HepG2 (cell line): ENCODE data around the gene OR10AD1. TPM values are rescaled to one million over a fixed set of nuclear protein-coding genes. Genes with fewer than 3 reads are reported as not detected.

Experiments
- ATAC-seq: fragments of 200-7000 bp; cut with Tn5 transposase; 3 replicates; pipeline ENCODE4 v1.9.1; 2020; ENCODE audit warnings: mild to moderate bottlenecking, moderate library complexity
- BruUV-seq: library from RNA; stranded (reverse); fragments of 400-500 nt; replicated peaks from 2 replicates; lab custom pipeline; 2021; lab: Mats Ljungman, UMichigan
- CTCF ChIA-PET: fragments of 300-600 bp; formaldehyde crosslinking; extraction: SDS; loops from one replicate; lab custom pipeline; 2021; ENCODE audit warnings: low total read pairs, inconsistent platforms, low intra/inter-chr PET ratio; lab: Yijun Ruan, JAX
- POLR2A ChIA-PET: fragments of 350-600 bp; sonication (Branson Sonifier 250); formaldehyde crosslinking; loops from one replicate; lab custom pipeline; 2020; ENCODE audit warnings: antibody characterized with exemption, inconsistent platforms; lab: Yijun Ruan, JAX
- DNase-seq: peaks from one replicate; pipeline ENCODE4 v3.0.0-alpha.2; 2015; ENCODE audit warnings: low spot score
- FAIRE-seq: peaks from 3 replicates; lab custom pipeline; 2011; peaks lifted over from hg19 to GRCh38; lab: Jason Lieb, UNC
- H2AFZ ChIP-seq: one replicate; pipeline ENCODE4 v1.6.1; 2011; ENCODE audit warnings: low read length, inconsistent platforms
- H3K27ac ChIP-seq: fragments of 300-600 bp; 3 replicates; pipeline ENCODE4 v1.8.0; 2011; ENCODE audit warnings: mixed run types, mild to moderate bottlenecking, mixed read lengths, low read length, inconsistent platforms; ENCODE audit not compliant: insufficient read depth; ENCODE audit errors: extremely low read length
- H3K27me3 ChIP-seq, 2 experiments: fragments of 200-600 bp in 1 of 2; 2 replicates in 1 of 2; 3 replicates in 1 of 2; pipeline versions ENCODE4 v1.6.0 to v1.8.0; 2011; ENCODE audit warnings: low read length in 2 of 2, mild to moderate bottlenecking in 2 of 2, moderate library complexity in 2 of 2, inconsistent platforms in 1 of 2; ENCODE audit not compliant: insufficient read depth in 2 of 2, control insufficient read depth in 1 of 2
- H3K36me3 ChIP-seq, 2 experiments: fragments of 200-600 bp in 1 of 2; replicated peaks in 1 of 2; 2 replicates in 1 of 2; 3 replicates in 1 of 2; pipeline versions ENCODE4 v1.5.1 to v1.8.0; 2011; ENCODE audit warnings: low read length in 2 of 2, inconsistent platforms in 1 of 2; ENCODE audit not compliant: insufficient read depth in 2 of 2, control insufficient read depth in 1 of 2
- H3K4me1 ChIP-seq: 2 replicates; pipeline ENCODE4 v1.5.1; 2012; ENCODE audit warnings: low read length, inconsistent platforms; ENCODE audit not compliant: insufficient read depth
- H3K4me2 ChIP-seq: 2 replicates; pipeline ENCODE4 v1.6.0; 2011; ENCODE audit warnings: low read depth, low read length, inconsistent platforms
- H3K4me3 ChIP-seq, 3 experiments: fragments of 200-600 bp in 1 of 3; sonication (generic), shearing (Covaris generic) in 1 of 3; replicated peaks in 1 of 3; 2 replicates each; pipeline ENCODE4 v1.5.1; 2011 to 2016; ENCODE audit warnings: low read length in 3 of 3, inconsistent platforms in 2 of 3, low read depth in 2 of 3, mild to moderate bottlenecking in 2 of 3, control low read depth in 1 of 3, mixed read lengths in 1 of 3; ENCODE audit not compliant: insufficient read depth in 1 of 3
- H3K79me2 ChIP-seq: one replicate; pipeline ENCODE4 v1.6.1; 2011; ENCODE audit warnings: low read length, inconsistent platforms; ENCODE audit not compliant: insufficient read depth
- H3K9ac ChIP-seq: 2 replicates; pipeline ENCODE4 v1.6.0; 2011; ENCODE audit warnings: mild to moderate bottlenecking, low read depth, low read length, inconsistent platforms; ENCODE audit not compliant: insufficient read depth
- H3K9me3 ChIP-seq: 2 replicates; pipeline ENCODE4 v1.5.1; 2012; ENCODE audit warnings: mild to moderate bottlenecking, low read length
- H4K20me1 ChIP-seq: 2 replicates; pipeline ENCODE4 v1.6.0; 2011; ENCODE audit warnings: inconsistent platforms, mild to moderate bottlenecking, low read length, moderate library complexity; ENCODE audit not compliant: insufficient read depth
- BATF2 ChIP-seq: sonication (generic); formaldehyde crosslinking; IDR thresholded peaks from 2 replicates; pipeline ENCODE4 v1.8.0; 2022; ENCODE audit warnings: mild to moderate bottlenecking, missing genetic modification reagents, moderate library complexity
- CREM ChIP-seq, 2 experiments: sonication (generic) in 1 of 2; formaldehyde crosslinking in 1 of 2; IDR thresholded peaks; 2 replicates each; pipeline versions ENCODE4 v1.4.0 to v1.6.1; 2016 to 2020; ENCODE audit warnings: antibody characterized with exemption in 1 of 2, mild to moderate bottlenecking in 1 of 2, missing genetic modification reagents in 1 of 2
- GFI1 ChIP-seq: sonication (generic); formaldehyde crosslinking; IDR thresholded peaks from 2 replicates; pipeline ENCODE4 v1.5.0; 2020; ENCODE audit warnings: missing genetic modification reagents, mild to moderate bottlenecking, borderline replicate concordance
- JUNB ChIP-seq: sonication (generic); formaldehyde crosslinking; IDR thresholded peaks from 2 replicates; pipeline ENCODE4 v1.8.0; 2022; ENCODE audit warnings: missing genetic modification reagents, mild to moderate bottlenecking, borderline replicate concordance
- NFRKB ChIP-seq: fragments of 450-650 bp; IDR thresholded peaks from 2 replicates; pipeline ENCODE4 v1.6.1; 2017
- TEF ChIP-seq: sonication (generic); formaldehyde crosslinking; IDR thresholded peaks from 2 replicates; pipeline ENCODE4 v1.5.0; 2020; ENCODE audit warnings: missing genetic modification reagents
- WGBS: methylation state at CpG from one replicate; pipeline ENCODE4 v1.1.6; 2017; ENCODE audit warnings: low lambda C conversion rate; 5-methylcytosine and 5-hydroxymethylcytosine counted together
- in situ Hi-C: cut with HindIII; loops from 2 replicates; pipeline ENCODE4 v1.10.0; 2017; ENCODE audit warnings: low pct_unique_long_range_greater_than_20kb; ENCODE audit not compliant: extremely low pct_ligation_motif_present
- intact Hi-C: fragments of 100-400 bp; cut with micrococcal nuclease; formaldehyde crosslinking; loops from one replicate; pipeline ENCODE4 v1.10.0; 2022; ENCODE audit not compliant: unreplicated experiment
- polyA plus RNA-seq, 8 experiments: library from polyadenylated mRNA; depleted of rRNA in 3 of 8; stranded (reverse) in 7 of 8; unstranded in 1 of 8; fragments of >200 nt; fragmentation: Illumina TruSeq in 4 of 8; extraction: Trizol in 4 of 8; gene quantifications; 2 replicates each; pipeline versions ENCODE4 v1.2.1 to v1.2.3, GENCODE V29; 2011 to 2016; ENCODE audit warnings: low read depth in 4 of 8, missing spikeins in 1 of 8, mixed read lengths in 1 of 8; ENCODE audit not compliant: insufficient read depth in 1 of 8
- total RNA-seq, 5 experiments: library from RNA; depleted of rRNA; stranded (reverse); fragments of >200 nt; fragmentation: Illumina TruSeq; extraction: Trizol; gene quantifications; 2 replicates each; pipeline ENCODE4 v1.2.3, GENCODE V29; 2016; ENCODE audit warnings: low read depth in 1 of 5

Gene OR10AD1
- total and polyA plus RNA-seq, 2 of the 13 experiments (the other 11 are each of a cell fraction or from before 2014, with no cell fraction given) = not detected

GRCh38 chr12:48169011-48169410 lies 34.1 kb downstream of the OR10AD1 start:
- Histone ChIP-seq H3K27me3 (no peaks in the 10 kb centered on the region), H2AFZ (no peak overlapping the region), H3K27ac (no peak overlapping the region), H4K20me1 (no peaks in the 10 kb centered on the region), H3K4me3 (peak overlapping the region in 1 of 3 experiments; percentile 23; a peak in 1 of 6 replicates), H3K9ac (no peak overlapping the region), H3K9me3 (no peaks in the 10 kb centered on the region), H3K79me2 (no peaks in the 10 kb centered on the region), H3K4me2 (peak overlapping the region; percentile 49; the same call in 1 of the 2 replicates), H3K4me1 (peaks cover 8% of the 10 kb centered on the region; the same call in 1 of the 2 replicates), H3K36me3 (no peaks in the 10 kb centered on the region)
- no peak for FAIRE-seq
- DNase-seq = no peak
- CTCF ChIA-PET = no interaction called here
- WGBS = 69% methylated on average over 17 of the region's 19 CpGs
- in situ Hi-C loops (loop anchor here (10.0 kb wide), 3 partner anchors 84 to 264 kb away; partner anchors contain the start of gene VDR), intact Hi-C loops (loop anchor here (5.0 to 10.0 kb wide), 2 partner anchors 207 to 224 kb away; partner anchors contain the start of gene TMEM106C)
- BruUV-seq = no TSS peak
- no peak for ATAC-seq
- POLR2A ChIA-PET = no interaction called here
- no peak for TF ChIP-seq NFRKB
- TF ChIP-seq CREM (IDR thresholded peaks at IDR 0.05) = no peak
- no peak for TF ChIP-seq CREM (CRISPR knock-in tag; IDR thresholded peaks at IDR 0.05)
- no peak for TF ChIP-seq JUNB (CRISPR knock-in tag)
- no peak for TF ChIP-seq GFI1 (CRISPR knock-in tag)
- TF ChIP-seq BATF2 (CRISPR knock-in tag) = no peak
- TF ChIP-seq TEF (CRISPR knock-in tag) = no peak
